K562 (cell line): ENCODE data around the gene CTSK. TPM values are rescaled to one million over a fixed set of nuclear protein-coding genes. Genes with fewer than 3 reads are reported as not detected.
A peak's percentile ranks its signal among the peaks of the same experiment; 100 is the strongest.

ENCODE experiments used
- ATAC-seq: fragments of 200-7000 bp; cut with Tn5 transposase; 3 replicates; pipeline ENCODE4 v1.9.1; 2020; ENCODE audit warnings: moderate library complexity
- BruUV-seq: library from RNA; stranded (reverse); fragments of 400-500 nt; replicated peaks from 2 replicates; lab custom pipeline; 2021; lab: Mats Ljungman, UMichigan
- CTCF ChIA-PET: fragments of 300-600 bp; formaldehyde crosslinking; extraction: SDS; loops from one replicate; lab custom pipeline; 2021; ENCODE audit warnings: low intra/inter-chr PET ratio; lab: Yijun Ruan, JAX
- POLR2A ChIA-PET: fragments of 300-600, 350-650 bp; sonication (Branson Sonifier 250); formaldehyde crosslinking; extraction: SDS; loops from one replicate; lab custom pipeline; 2021; ENCODE audit warnings: antibody characterized with exemption, inconsistent platforms; lab: Yijun Ruan, JAX
- DNase-seq, 4 experiments: peaks; one replicate each; pipeline versions ENCODE4 v3.0.0 to v3.0.0-alpha.2; 2011 to 2018; ENCODE audit warnings: low spot score in 3 of 4, mixed read lengths in 3 of 4; ENCODE audit errors: extremely low read depth in 1 of 4
- FAIRE-seq: peaks from 2 replicates; lab custom pipeline; 2011; peaks lifted over from hg19 to GRCh38; lab: Jason Lieb, UNC
- H2AFZ ChIP-seq: 2 replicates; pipeline ENCODE4 v1.6.0; 2011; ENCODE audit warnings: low read depth, low read length, control low read depth, inconsistent platforms
- H3K27ac ChIP-seq: fragments of 200-600 bp; 3 replicates; pipeline ENCODE4 v1.8.0; 2011; ENCODE audit warnings: low read depth, mild to moderate bottlenecking, control low read depth, inconsistent platforms, low read length, moderate library complexity, mixed read lengths; ENCODE audit errors: extremely low read depth
- H3K27me3 ChIP-seq, 2 experiments: fragments of 300-600 bp in 1 of 2; 2 replicates in 1 of 2; 3 replicates in 1 of 2; pipeline versions ENCODE4 v1.6.0 to v1.8.0; 2011; ENCODE audit warnings: inconsistent platforms in 2 of 2, low read length in 2 of 2, mild to moderate bottlenecking in 1 of 2, mixed read lengths in 1 of 2, moderate library complexity in 1 of 2; ENCODE audit not compliant: control insufficient read depth in 2 of 2, insufficient read depth in 2 of 2
- H3K36me3 ChIP-seq: fragments of 300-600 bp; 3 replicates; pipeline ENCODE4 v1.8.0; 2011; ENCODE audit warnings: mild to moderate bottlenecking, low read length, inconsistent platforms; ENCODE audit not compliant: control insufficient read depth, insufficient read depth
- H3K4me1 ChIP-seq, 2 experiments: fragments of 200-600 bp in 1 of 2; replicated peaks in 1 of 2; 2 replicates in 1 of 2; 3 replicates in 1 of 2; pipeline versions ENCODE4 v1.5.1 to v1.8.0; 2011; ENCODE audit warnings: inconsistent platforms in 2 of 2, low read length in 2 of 2, mild to moderate bottlenecking in 1 of 2, mixed read lengths in 1 of 2, moderate library complexity in 1 of 2; ENCODE audit not compliant: control insufficient read depth in 2 of 2, insufficient read depth in 2 of 2
- H3K4me2 ChIP-seq: 2 replicates; pipeline ENCODE4 v1.6.1; 2011; ENCODE audit warnings: low read length, control low read depth, inconsistent platforms, mixed read lengths; ENCODE audit not compliant: insufficient read depth
- H3K4me3 ChIP-seq: fragments of 200-600 bp; sonication (generic), shearing (Covaris generic); 2 replicates; pipeline ENCODE4 v1.5.1; 2016; ENCODE audit warnings: control low read depth, inconsistent platforms
- H3K79me2 ChIP-seq: fragments of 200-600 bp; 3 replicates; pipeline ENCODE4 v1.8.0; 2011; ENCODE audit warnings: low read length, inconsistent platforms; ENCODE audit not compliant: control insufficient read depth, insufficient read depth
- H3K9ac ChIP-seq, 2 experiments: 2 replicates each; pipeline versions ENCODE4 v1.6.0 to v1.6.1; 2011; ENCODE audit warnings: low read depth in 2 of 2, low read length in 2 of 2, control low read depth in 1 of 2, inconsistent platforms in 1 of 2, mild to moderate bottlenecking in 1 of 2, mixed read lengths in 1 of 2; ENCODE audit not compliant: insufficient read depth in 1 of 2
- H3K9me1 ChIP-seq: one replicate; pipeline ENCODE4 v1.6.0; 2011; ENCODE audit warnings: inconsistent platforms, mild to moderate bottlenecking, low read length, moderate library complexity; ENCODE audit not compliant: control insufficient read depth, insufficient read depth
- H3K9me3 ChIP-seq: replicated peaks from 2 replicates; pipeline ENCODE4 v1.5.1; 2011; ENCODE audit warnings: low read depth, low read length, inconsistent platforms; ENCODE audit not compliant: control insufficient read depth, insufficient read depth
- H4K20me1 ChIP-seq: replicated peaks from 2 replicates; pipeline ENCODE4 v1.6.1; 2011; ENCODE audit warnings: low read length, inconsistent platforms, mixed read lengths; ENCODE audit not compliant: control insufficient read depth, insufficient read depth
- KLF6 ChIP-seq: fragments of 250-450 bp; sonication (Bioruptor Pico); IDR thresholded peaks from 2 replicates; pipeline ENCODE4 v1.4.0; 2020; ENCODE audit warnings: mild to moderate bottlenecking, moderate library complexity, borderline replicate concordance
- RBM17 ChIP-seq: fragments of 200-400 bp; formaldehyde crosslinking; IDR thresholded peaks from 2 replicates; pipeline ENCODE4 v1.6.1; 2017; ENCODE audit warnings: low read depth, mild to moderate bottlenecking, low read length, borderline replicate concordance
- TRIM25 ChIP-seq: fragments of 450-650 bp; IDR thresholded peaks from 2 replicates; pipeline ENCODE4 v1.7.0; 2016; ENCODE audit warnings: borderline replicate concordance
- ZC3H4 ChIP-seq: sonication (generic); formaldehyde crosslinking; IDR thresholded peaks from 2 replicates; pipeline ENCODE4 v1.9.0; 2021; ENCODE audit warnings: missing genetic modification reagents, borderline replicate concordance
- ZNF24 ChIP-seq: fragments of 450-650 bp; IDR thresholded peaks from 2 replicates; pipeline ENCODE4 v1.6.1; 2016
- ZNF282 ChIP-seq: sonication (generic); formaldehyde crosslinking; IDR thresholded peaks from 2 replicates; pipeline ENCODE4 v1.8.1; 2023; ENCODE audit warnings: missing genetic modification reagents
- WGBS: fragments of 100-300 bp; shearing (Covaris generic); methylation state at CpG from one replicate; pipeline ENCODE4 v1.1.6; 2016; ENCODE audit warnings: low coverage, mixed read lengths; ENCODE audit not compliant: insufficient coverage; ENCODE audit errors: missing lambda C conversion rate; 5-methylcytosine and 5-hydroxymethylcytosine counted together
- in situ Hi-C: fragments of 300-500 bp; cut with MboI; formaldehyde crosslinking; loops from 4 replicates; pipeline ENCODE4 v1.15.0; 2018; ENCODE audit warnings: inconsistent platforms, mixed read lengths
- intact Hi-C: fragments of 100-400 bp; cut with micrococcal nuclease; formaldehyde crosslinking; loops from 2 replicates; pipeline ENCODE4 v1.14.2; 2022
- polyA plus RNA-seq, 8 experiments: library from polyadenylated mRNA; depleted of rRNA in 4 of 8; stranded (reverse) in 5 of 8; unstranded in 3 of 8; fragments of >200 nt; fragmentation: Nextera tagmentation in 2 of 8; fragmentation: Illumina TruSeq in 1 of 8; extraction: Ambion mirVana in 2 of 8; extraction: Trizol in 1 of 8; gene quantifications; 2 replicates each; pipeline versions ENCODE4 v1.2.1 to v1.2.3, GENCODE V29; 2011 to 2014; ENCODE audit warnings: inconsistent platforms in 1 of 8, missing spikeins in 1 of 8
- total RNA-seq, 7 experiments: library from RNA; depleted of rRNA in 6 of 7; stranded (reverse); fragments of >200 nt in 6 of 7; fragmentation: Illumina TruSeq in 2 of 7; extraction: Trizol in 2 of 7; gene quantifications; 2 replicates each; pipeline versions ENCODE4 v1.2.1 to v1.2.3, GENCODE V29; 2011 to 2021; ENCODE audit warnings: low replicate concordance in 1 of 7
- TF ChIP-seq, protein P1 (sequence below), 3 experiments: IDR thresholded peaks in 2 of 3; conservative IDR thresholded peaks in 1 of 3; 2 replicates each; pipeline ENCODE4 v1.5.1; 2011 to 2012; ENCODE audit warnings: low read length in 3 of 3, mild to moderate bottlenecking in 3 of 3, control low read depth in 2 of 3, improper control_type of control experiment in 1 of 3, inconsistent platforms in 1 of 3, low read depth in 1 of 3, mixed read lengths in 1 of 3, moderate library complexity in 1 of 3; ENCODE audit not compliant: insufficient read depth in 2 of 3
- TF ChIP-seq, protein P2 (sequence below), 2 experiments: fragments of 450-650 bp in 1 of 2; sonication (generic) in 1 of 2; formaldehyde crosslinking in 1 of 2; IDR thresholded peaks; 2 replicates each; pipeline versions ENCODE4 v1.7.1 to v1.9.0; 2016 to 2022; ENCODE audit warnings: inconsistent platforms in 1 of 2, mild to moderate bottlenecking in 1 of 2, missing genetic modification reagents in 1 of 2

The CTSK gene
- total and polyA plus RNA-seq, 9 of the 15 experiments (the other 6 are each of a cell fraction or from before 2014, with no cell fraction given), result 0.84 to 2.5 (median 1.3) TPM

- FAIRE-seq, result no peak
- H3K9ac ChIP-seq, result no peak overlapping the region
- H3K4me3 ChIP-seq, result no peak overlapping the region
- H3K36me3 ChIP-seq, result peaks cover 73% of the 10 kb centered on the region
- no peaks in the 10 kb centered on the region for H3K9me1 ChIP-seq
- no TSS peak for BruUV-seq
- no peaks in the 10 kb centered on the region for H3K79me2 ChIP-seq
- H3K4me1 ChIP-seq, result no peaks in the 10 kb centered on the region
- no peaks in the 10 kb centered on the region for H3K27me3 ChIP-seq
- peak in 2 of 4 experiments; percentile 24 to 34 for DNase-seq
- no peak overlapping the region for H2AFZ ChIP-seq
- POLR2A ChIA-PET, result interaction anchor here (0.7 kb wide), 1 partner anchor 278 kb away, joined by 3 read pairs; no protein-coding TSS in a partner anchor
- in situ Hi-C loops (no loop called here), intact Hi-C loops (loop anchor here (10.0 kb wide), 2 partner anchors 95 to 165 kb away; partner anchors contain the start of gene SETDB1)
- H4K20me1 ChIP-seq, result no peaks in the 10 kb centered on the region
- no peaks in the 10 kb centered on the region for H3K9me3 ChIP-seq
- ATAC-seq, result peak; percentile 60; the same call in 1 of the 3 replicates
- peak; percentile 19; the same call in 1 of the 2 replicates for TF ChIP-seq ZNF24
- TF ChIP-seq TRIM25, result no peak
- TF ChIP-seq, protein P1, sequence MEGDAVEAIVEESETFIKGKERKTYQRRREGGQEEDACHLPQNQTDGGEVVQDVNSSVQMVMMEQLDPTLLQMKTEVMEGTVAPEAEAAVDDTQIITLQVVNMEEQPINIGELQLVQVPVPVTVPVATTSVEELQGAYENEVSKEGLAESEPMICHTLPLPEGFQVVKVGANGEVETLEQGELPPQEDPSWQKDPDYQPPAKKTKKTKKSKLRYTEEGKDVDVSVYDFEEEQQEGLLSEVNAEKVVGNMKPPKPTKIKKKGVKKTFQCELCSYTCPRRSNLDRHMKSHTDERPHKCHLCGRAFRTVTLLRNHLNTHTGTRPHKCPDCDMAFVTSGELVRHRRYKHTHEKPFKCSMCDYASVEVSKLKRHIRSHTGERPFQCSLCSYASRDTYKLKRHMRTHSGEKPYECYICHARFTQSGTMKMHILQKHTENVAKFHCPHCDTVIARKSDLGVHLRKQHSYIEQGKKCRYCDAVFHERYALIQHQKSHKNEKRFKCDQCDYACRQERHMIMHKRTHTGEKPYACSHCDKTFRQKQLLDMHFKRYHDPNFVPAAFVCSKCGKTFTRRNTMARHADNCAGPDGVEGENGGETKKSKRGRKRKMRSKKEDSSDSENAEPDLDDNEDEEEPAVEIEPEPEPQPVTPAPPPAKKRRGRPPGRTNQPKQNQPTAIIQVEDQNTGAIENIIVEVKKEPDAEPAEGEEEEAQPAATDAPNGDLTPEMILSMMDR (IDR thresholded peaks at IDR 0.05 in 2 of 3, conservative IDR thresholded peaks at IDR 0.05 in 1 of 3; ENCODE audit: insufficient read depth in 2 of 3, low read depth in 1 of 3, low read length in 3 of 3), result peak; percentile 40 to 46 (median 40); a peak in 5 of 6 replicates
- TF ChIP-seq KLF6 (CRISPR knock-in tag), result no peak
- no peak for TF ChIP-seq RBM17
- no peak for TF ChIP-seq ZNF282
- TF ChIP-seq ZC3H4, result no peak
- TF ChIP-seq, protein P2, sequence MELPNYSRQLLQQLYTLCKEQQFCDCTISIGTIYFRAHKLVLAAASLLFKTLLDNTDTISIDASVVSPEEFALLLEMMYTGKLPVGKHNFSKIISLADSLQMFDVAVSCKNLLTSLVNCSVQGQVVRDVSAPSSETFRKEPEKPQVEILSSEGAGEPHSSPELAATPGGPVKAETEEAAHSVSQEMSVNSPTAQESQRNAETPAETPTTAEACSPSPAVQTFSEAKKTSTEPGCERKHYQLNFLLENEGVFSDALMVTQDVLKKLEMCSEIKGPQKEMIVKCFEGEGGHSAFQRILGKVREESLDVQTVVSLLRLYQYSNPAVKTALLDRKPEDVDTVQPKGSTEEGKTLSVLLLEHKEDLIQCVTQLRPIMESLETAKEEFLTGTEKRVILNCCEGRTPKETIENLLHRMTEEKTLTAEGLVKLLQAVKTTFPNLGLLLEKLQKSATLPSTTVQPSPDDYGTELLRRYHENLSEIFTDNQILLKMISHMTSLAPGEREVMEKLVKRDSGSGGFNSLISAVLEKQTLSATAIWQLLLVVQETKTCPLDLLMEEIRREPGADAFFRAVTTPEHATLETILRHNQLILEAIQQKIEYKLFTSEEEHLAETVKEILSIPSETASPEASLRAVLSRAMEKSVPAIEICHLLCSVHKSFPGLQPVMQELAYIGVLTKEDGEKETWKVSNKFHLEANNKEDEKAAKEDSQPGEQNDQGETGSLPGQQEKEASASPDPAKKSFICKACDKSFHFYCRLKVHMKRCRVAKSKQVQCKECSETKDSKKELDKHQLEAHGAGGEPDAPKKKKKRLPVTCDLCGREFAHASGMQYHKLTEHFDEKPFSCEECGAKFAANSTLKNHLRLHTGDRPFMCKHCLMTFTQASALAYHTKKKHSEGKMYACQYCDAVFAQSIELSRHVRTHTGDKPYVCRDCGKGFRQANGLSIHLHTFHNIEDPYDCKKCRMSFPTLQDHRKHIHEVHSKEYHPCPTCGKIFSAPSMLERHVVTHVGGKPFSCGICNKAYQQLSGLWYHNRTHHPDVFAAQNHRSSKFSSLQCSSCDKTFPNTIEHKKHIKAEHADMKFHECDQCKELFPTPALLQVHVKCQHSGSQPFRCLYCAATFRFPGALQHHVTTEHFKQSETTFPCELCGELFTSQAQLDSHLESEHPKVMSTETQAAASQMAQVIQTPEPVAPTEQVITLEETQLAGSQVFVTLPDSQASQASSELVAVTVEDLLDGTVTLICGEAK (IDR thresholded peaks at IDR 0.05), result no peak
- TF ChIP-seq, protein P2 (CRISPR knock-in tag; IDR thresholded peaks at IDR 0.05), result no peak
- 73% methylated on average over 7 of the region's 7 CpGs for WGBS
- no peak overlapping the region for H3K27ac ChIP-seq
- no peak overlapping the region for H3K4me2 ChIP-seq
- CTCF ChIA-PET, result interaction anchor here (0.7 kb wide), 1 partner anchor 92 kb away, joined by 3 read pairs; no protein-coding TSS in a partner anchor
Measured at GRCh38 chr1:150829751-150830150, 21.7 kb upstream of the CTSK start.
